DMS114 treated with DMSO at 0.1 percent for 48 hours (cell line): Measurements from ENCODE around the gene GBP1.
"Not testable (repeated sequence)": the region's sequence is repeated elsewhere in the genome, so short reads cannot be mapped to it uniquely, and the experiment has no call there.

Experiments used
- DNase-seq: peaks from one replicate; lab custom pipeline; 2025; ENCODE audit not compliant: unreplicated experiment; lab: John Stamatoyannopoulos, UW

GBP1 gene

GRCh38 chr1:89022167-89022959 is 42.6 kb downstream of the GBP1 start, which contains the start of gene GBP3:
Gene GBP3, minus strand, starts transcription at chr1:89022866. Its CDS starts 2,145 bp downstream, at chr1:89020721.
- DNase-seq: no peak

GRCh38 chr1:89018318-89018717 is 46.7 kb downstream of the GBP1 start:
- not testable (repeated sequence) for DNase-seq

- DNase-seq: no peak
Observed at GRCh38 chr1:89008511-89008910, 56.5 kb downstream of the GBP1 start.

- DNase-seq: no peak
Observed at GRCh38 chr1:89005286-89006151, 59.5 kb downstream of the GBP1 start.
